T-helper 2 cell treated with Interferon-gamma antibody and Interleukin-4, amounts not matched to agents 100 ng/mL and 5 ng/mL, for 36 hours (primary cell): ENCODE measurements around the gene FSIP1. TPM values are rescaled to one million over a fixed set of nuclear protein-coding genes. Genes with fewer than 3 reads are reported as not detected.

Experiments
- intact Hi-C: fragments of 100-400 bp; cut with micrococcal nuclease; formaldehyde crosslinking; loops from one replicate; pipeline ENCODE4 v1.15.1; 2023
- total RNA-seq: library from RNA; stranded (reverse); gene quantifications from 2 replicates; pipeline ENCODE4 v1.2.3, GENCODE V29; 2022

The FSIP1 gene
- total RNA-seq, 1 donor from 2014 or later = 0.32 TPM

GRCh38 chr15:39574427-39574826 lies 208.2 kb downstream of the FSIP1 start:
- intact Hi-C loops = no loop called here

DNA sequence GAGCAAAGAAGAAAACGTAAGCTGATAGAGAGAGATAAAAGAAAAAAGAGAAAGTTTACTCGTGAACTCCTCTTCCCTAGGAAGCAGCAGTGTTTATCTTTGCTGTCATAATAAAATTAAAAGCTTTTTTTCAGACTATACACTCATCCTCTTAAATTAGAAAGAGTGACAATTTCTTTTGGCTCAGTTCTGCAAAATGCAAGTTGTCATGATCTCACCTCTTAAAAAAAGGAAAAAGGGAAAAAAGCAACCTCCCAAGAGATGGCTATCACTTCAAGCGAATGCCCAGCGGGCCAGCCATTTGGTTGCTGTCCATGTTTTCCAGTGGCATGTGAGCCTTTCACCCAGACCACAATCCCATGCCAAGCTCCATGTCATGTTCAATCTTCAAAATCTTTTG lies 208.8 kb downstream of the FSIP1 start:
- intact Hi-C loops = no loop called here

GRCh38 chr15:39573287-39573686 lies 209.4 kb downstream of the FSIP1 start:
- intact Hi-C loops = no loop called here

DNA sequence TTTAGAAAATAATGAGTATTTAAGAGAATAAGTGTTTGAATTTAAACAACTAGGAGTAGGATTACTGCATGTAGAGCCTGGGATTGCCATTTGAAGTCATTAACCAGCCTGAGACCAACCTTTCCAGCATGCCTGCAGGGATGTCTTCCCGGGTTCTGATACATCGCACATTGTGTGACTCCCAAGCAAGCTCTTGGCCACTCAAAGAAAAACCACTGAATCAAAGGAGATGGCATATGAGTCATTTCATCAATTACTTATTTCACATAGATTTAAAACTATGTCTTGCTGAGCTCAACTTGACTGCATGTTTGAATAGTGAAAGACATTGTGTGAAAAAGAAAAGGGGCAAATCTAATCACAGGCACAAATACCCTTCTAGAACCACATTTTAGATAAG lies 216.8 kb downstream of the FSIP1 start:
- intact Hi-C loops = no loop called here

DNA sequence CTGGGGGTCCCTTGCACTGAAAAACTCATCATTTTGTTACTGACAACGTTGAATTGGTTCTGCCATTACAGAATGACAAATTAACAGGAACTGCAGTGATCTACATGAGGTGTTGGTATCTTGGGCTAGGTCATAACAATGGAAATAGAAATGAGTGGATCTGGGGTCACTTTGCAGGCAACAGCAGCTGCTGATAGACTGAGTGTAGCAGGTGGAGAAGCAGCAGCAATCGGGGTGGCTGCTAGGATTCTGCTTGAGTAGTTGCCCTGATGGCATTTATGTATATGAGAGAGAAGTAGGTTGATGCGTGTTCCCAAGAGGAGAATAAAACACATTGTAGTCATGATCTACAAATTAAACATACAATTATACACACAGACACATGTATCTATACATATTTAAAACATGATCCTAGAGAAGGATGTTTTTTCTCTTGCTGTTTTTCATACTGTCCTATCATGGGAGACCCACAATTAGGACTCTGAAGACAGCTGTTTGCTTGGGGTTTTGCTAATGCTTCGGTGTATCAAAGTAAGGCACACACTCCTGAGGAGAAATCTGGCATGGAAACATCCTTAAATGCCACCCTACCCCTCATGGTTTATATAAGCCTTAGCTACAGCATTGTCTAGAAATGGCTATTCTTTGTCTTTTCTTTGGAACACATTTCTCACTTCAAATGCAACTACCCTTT lies 217.5 kb downstream of the FSIP1 start:
- intact Hi-C loops = no loop called here

DNA sequence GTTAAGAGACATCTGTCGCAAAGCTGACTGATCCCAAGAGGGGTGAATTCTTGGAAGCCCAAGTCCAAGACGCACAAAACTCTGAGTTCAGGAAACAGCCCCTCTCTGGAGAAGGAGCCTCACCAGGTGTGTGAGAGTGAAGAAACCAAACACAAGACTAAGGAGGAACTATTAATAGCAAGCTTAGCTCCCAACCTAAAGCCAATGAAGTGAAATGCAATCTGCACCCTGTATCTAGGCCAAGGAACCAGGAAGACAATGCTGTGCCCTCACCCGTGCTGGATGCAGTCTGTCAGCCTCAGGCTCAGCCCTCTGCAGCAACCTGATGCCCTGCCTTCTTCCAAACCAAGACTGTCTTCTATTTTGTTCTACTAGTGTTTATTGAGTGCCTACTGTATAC lies 224.2 kb downstream of the FSIP1 start:
- intact Hi-C loops = no loop called here

DNA sequence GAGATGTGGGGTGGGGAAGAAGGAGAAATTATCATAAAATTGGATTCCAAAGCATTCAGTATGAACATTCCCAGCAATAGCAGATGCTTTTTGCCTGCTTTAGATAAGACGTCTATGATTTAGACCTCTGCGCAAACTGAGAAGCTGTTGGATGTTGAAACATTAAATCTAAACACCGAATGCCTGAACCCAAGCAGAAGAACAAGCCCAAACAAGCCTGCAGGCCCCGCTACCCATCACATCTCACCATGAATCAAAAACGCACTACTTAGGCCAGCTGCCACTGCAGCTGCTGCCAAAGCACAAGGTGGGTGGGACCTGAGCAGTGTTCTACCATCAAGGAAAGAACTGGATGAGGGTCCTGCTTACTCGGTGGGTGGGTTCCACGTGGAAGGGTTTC lies 226.2 kb downstream of the FSIP1 start:
- intact Hi-C loops = no loop called here

- intact Hi-C loops = no loop called here
Measured at GRCh38 chr15:39555885-39556284, 226.8 kb downstream of the FSIP1 start.

DNA sequence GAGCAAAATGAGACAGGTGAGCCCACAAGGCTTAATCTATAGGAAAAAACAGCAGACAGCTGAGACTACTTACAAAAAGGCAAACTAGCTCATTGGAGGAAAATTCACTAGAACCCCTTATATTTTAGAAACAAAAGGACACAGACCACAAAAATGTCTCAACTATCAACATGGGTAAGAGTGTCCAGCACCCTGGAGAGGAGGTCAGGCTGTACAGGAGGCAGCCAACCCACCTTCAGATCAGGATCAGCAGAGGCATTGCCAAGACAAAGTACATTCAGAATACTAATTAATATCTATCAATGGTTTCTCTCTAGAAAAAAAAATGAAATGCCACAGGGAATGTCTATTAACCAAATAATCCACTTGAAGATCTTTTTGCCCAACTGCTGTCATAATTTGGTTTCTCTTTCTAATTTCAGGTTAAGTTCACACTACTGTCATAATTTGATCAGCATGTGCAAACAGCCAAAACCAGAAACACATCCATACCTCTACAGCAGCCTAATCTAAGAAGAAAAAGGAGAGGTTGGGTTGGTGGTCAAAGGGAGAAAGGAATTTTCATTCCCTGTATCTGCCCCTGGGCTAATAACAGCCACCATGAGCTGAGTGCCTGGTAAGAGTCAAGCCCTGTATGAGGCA lies 227.8 kb downstream of the FSIP1 start:
- intact Hi-C loops = no loop called here

GRCh38 chr15:39553947-39554693 lies 228.5 kb downstream of the FSIP1 start:
- intact Hi-C loops = no loop called here

- intact Hi-C loops = no loop called here
Measured at GRCh38 chr15:39552556-39552955, 230.1 kb downstream of the FSIP1 start.

GRCh38 chr15:39551476-39551875 lies 231.2 kb downstream of the FSIP1 start:
- intact Hi-C loops = no loop called here

Other genes starting within 250 kb of the FSIP1 start
- gene THBS1, start 201.8 kb downstream of the FSIP1 start, total RNA-seq = 0.34 and 0.59 TPM in 2 replicates
- gene GPR176, start 137.4 kb upstream of the FSIP1 start, total RNA-seq = 0.05 TPM in 1 of 2 replicates, not detected in the other
- gene EIF2AK4, start 151.3 kb upstream of the FSIP1 start, total RNA-seq = 28.3 and 28.9 TPM in 2 replicates